HG03025 (cell line): ENCODE results near the gene INHBB.

Source experiments
- ATAC-seq: cut with Tn5 transposase; IDR thresholded peaks from one replicate; pipeline ENCODE4 v1.9.1; 2021; ENCODE audit warnings: mild to moderate bottlenecking, moderate library complexity; ENCODE audit not compliant: unreplicated experiment, low FRiP score

Gene INHBB

GRCh38 chr2:120393456-120393855, 47.5 kb downstream of the INHBB start:
- ATAC-seq = no peak

- ATAC-seq = no peak
Measured at GRCh38 chr2:120394764-120395163, 48.8 kb downstream of the INHBB start.

GRCh38 chr2:120395221-120396012, 49.5 kb downstream of the INHBB start:
- ATAC-seq = no peak

DNA sequence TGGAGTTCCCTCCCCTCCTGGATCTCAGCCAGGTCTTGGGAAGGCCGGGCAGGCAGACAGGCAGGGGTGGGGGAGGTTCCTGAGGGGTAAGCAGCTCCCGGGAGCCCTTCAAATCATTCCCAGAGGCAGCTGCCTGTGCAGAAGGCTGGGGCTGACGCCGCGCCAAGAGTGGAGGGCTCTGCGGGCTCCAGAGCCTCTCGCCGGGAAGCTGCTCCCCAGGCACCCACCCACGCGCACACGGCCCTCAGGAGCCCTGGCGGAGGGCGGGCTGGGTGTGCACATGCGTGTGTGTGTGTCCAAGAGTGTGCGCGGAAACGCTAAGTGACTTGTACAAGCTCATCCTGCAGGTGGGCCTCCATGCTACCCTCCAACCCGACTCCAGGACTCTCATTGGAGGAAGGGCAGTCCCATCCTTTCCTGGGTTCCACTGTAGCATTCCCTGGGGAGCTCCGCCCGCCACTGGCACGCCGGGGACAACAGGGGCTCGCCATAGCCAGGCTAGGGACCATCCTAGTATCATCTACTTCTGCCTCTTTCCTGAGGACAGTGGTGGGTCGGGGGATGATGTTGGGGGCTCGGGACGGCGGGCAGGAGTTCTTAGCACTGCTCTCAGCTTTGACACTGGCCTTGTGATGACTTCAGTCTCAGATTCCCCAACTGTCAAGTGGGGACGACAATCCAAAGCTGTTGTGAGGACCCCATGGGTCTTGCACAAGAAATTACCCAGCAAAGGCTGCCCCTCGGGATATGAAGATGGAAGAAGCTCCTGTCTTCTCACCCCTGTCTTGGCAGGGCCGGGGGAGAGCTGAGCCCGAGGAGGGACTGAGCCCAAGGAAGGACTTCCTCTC, 50.3 kb downstream of the INHBB start:
- ATAC-seq = no peak

- ATAC-seq = no peak
Measured at GRCh38 chr2:120396861-120397811, 51.2 kb downstream of the INHBB start.

DNA sequence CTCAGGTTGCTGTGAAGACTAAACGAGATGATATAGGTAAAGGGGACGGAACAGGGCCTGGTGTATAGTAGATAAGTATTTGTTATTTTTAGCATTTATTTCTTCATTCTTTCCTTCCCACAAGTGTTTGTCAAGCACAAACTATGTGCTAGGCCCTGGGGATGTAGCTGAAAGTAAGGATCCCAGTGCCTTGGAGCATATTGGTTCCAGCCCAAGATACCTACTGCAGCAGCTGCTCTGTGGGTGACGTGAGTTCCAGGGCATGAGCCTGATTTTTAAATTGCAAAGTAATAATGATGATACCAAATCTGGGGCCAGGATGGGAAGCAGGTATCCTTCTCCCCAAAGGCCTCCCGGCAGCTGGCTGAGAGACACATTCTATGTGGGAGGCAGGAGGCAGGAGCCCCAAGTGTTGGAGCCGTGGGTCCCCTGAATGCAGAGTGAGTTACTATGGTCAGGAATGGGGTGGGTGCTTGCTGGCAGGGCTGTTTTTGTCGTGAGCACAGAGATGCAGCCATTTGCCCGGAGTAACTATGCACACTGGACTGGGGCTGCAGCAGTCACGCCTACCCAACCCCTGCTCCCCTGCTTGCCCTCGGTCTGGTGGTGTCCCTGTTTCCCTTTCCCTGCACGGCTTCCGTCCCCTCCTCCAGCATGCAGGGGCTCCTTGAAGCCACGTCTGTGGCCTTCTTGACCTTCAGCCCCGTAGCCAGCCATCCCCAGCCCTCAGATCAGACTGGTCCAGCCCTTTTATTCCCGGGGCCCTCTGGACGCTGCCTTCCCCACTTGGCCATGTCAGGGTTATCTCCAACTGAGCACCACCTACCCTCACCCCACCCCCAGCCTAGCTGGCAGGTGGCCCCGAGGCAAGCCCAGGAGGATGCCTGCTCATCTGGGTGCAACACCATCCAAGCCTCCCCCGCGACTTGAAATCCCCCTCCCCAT, 52.4 kb downstream of the INHBB start:
- no peak for ATAC-seq

- ATAC-seq = no peak
Measured at GRCh38 chr2:120398996-120399888, 53.3 kb downstream of the INHBB start.

DNA sequence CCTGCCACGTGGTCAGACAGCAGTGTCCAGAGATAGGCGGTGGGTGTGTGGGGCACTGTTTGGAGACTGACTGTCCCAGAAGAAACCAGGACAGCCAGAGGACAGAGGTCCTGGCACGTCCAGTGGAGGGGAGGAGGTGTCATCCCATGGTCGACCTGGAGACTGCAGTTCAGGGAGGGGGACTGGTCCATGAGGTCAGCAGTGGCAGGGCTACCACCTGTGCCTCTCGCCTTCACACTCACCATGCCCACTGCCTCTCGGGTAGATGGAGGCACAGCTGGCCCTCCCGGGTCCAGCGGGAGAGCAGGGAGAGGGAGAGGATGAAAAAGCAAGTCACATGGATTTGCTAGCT, 53.9 kb downstream of the INHBB start:
- ATAC-seq = no peak

GRCh38 chr2:120400551-120400950, 54.6 kb downstream of the INHBB start:
- no peak for ATAC-seq
